PC-9 (cell line): ENCODE data around the gene ABCD3. TPM values are rescaled to one million over a fixed set of nuclear protein-coding genes. Genes with fewer than 3 reads are reported as not detected.

Source experiments
- BruUV-seq: library from RNA; stranded (reverse); fragments of 400-500 nt; replicated peaks from 2 replicates; lab custom pipeline; 2021; lab: Mats Ljungman, UMichigan
- CTCF ChIA-PET: fragments of 300-600 bp; sonication (Branson Sonifier 250); formaldehyde crosslinking; loops from one replicate; lab custom pipeline; 2022; ENCODE audit warnings: antibody characterized with exemption; lab: Charles Lee
- POLR2A ChIA-PET: fragments of 300-600 bp; sonication (Branson Sonifier 250); formaldehyde crosslinking; loops from one replicate; lab custom pipeline; 2022; ENCODE audit warnings: antibody characterized with exemption; ENCODE audit not compliant: unreplicated experiment; lab: Charles Lee
- DNase-seq, 2 experiments: peaks; one replicate each; pipeline versions ENCODE4 v3.0.0 to v3.0.0-alpha.2; 2015 to 2022; ENCODE audit warnings: mixed read lengths in 1 of 2
- H2AFZ ChIP-seq: fragments of 200-600 bp; sonication (generic); 2 replicates; pipeline ENCODE4 v1.8.1; 2017; ENCODE audit warnings: antibody characterized with exemption
- H3F3A ChIP-seq: fragments of 200-600 bp; sonication (generic); 2 replicates; pipeline ENCODE4 v1.8.1; 2017; ENCODE audit warnings: antibody characterized with exemption, mild to moderate bottlenecking, low read depth; ENCODE audit not compliant: insufficient read depth
- H3K27ac ChIP-seq: fragments of 200-600 bp; sonication (generic); 2 replicates; pipeline ENCODE4 v1.6.1; 2016; ENCODE audit warnings: mixed run types
- H3K27me3 ChIP-seq: fragments of 200-600 bp; sonication (generic); 2 replicates; pipeline ENCODE4 v1.6.1; 2016; ENCODE audit warnings: low read depth, mixed run types; ENCODE audit not compliant: insufficient read depth
- H3K36me3 ChIP-seq: fragments of 200-600 bp; sonication (generic); 2 replicates; pipeline ENCODE4 v1.6.1; 2016; ENCODE audit warnings: low read depth, mixed run types
- H3K4me1 ChIP-seq: fragments of 200-600 bp; sonication (generic); replicated peaks from 2 replicates; pipeline ENCODE4 v1.6.1; 2016; ENCODE audit warnings: mixed run types; ENCODE audit not compliant: insufficient read depth
- H3K4me2 ChIP-seq: fragments of 200-600 bp; sonication (generic); 2 replicates; pipeline ENCODE4 v1.6.1; 2017; ENCODE audit warnings: mixed run types
- H3K4me3 ChIP-seq: fragments of 200-600 bp; sonication (generic); 2 replicates; pipeline ENCODE4 v1.6.1; 2016; ENCODE audit warnings: mixed run types
- H3K79me2 ChIP-seq: fragments of 200-600 bp; sonication (generic); 2 replicates; pipeline ENCODE4 v1.6.1; 2017; ENCODE audit warnings: low read depth, mixed run types
- H3K9me2 ChIP-seq: fragments of 200-600 bp; sonication (generic); 2 replicates; pipeline ENCODE4 v1.8.1; 2017; ENCODE audit warnings: mild to moderate bottlenecking; ENCODE audit not compliant: insufficient read depth
- H3K9me3 ChIP-seq: fragments of 200-600 bp; sonication (generic); 2 replicates; pipeline ENCODE4 v1.8.1; 2016; ENCODE audit warnings: low read depth; ENCODE audit not compliant: insufficient read depth
- H4K20me1 ChIP-seq: fragments of 200-600 bp; sonication (generic); 2 replicates; pipeline ENCODE4 v1.8.1; 2017; ENCODE audit not compliant: insufficient read depth
- CTCF ChIP-seq: fragments of 200-600 bp; sonication (generic); conservative IDR thresholded peaks from 2 replicates; pipeline ENCODE4 v1.6.1; 2017; ENCODE audit warnings: mixed run types, antibody characterized with exemption, mild to moderate bottlenecking, moderate library complexity
- EZH2 ChIP-seq: fragments of 200-600 bp; sonication (generic); IDR thresholded peaks from 2 replicates; pipeline ENCODE4 v1.8.0; 2017; ENCODE audit warnings: antibody characterized with exemption, low read depth
- intact Hi-C: fragments of 100-400 bp; cut with micrococcal nuclease; formaldehyde crosslinking; loops from one replicate; pipeline ENCODE4 v1.10.0; 2022; ENCODE audit not compliant: unreplicated experiment
- total RNA-seq: library from RNA; stranded (reverse); gene quantifications from 2 replicates; pipeline ENCODE4 v1.2.3, GENCODE V29; 2021

The ABCD3 gene
- total RNA-seq, 1 experiment from 2014 or later = 51.6 TPM

- H3K4me1 ChIP-seq = peaks cover 26% of the 10 kb centered on the region
- no peaks in the 10 kb centered on the region for H3K36me3 ChIP-seq
- H3F3A ChIP-seq = peaks cover 6% of the 10 kb centered on the region; the same call in 1 of the 2 replicates
- no peaks in the 10 kb centered on the region for H3K27me3 ChIP-seq
- no peak for DNase-seq
- no peak for TF ChIP-seq EZH2
- TF ChIP-seq CTCF = no peak
- ChIA-PET POLR2A (interaction anchor here (0.7 kb wide), 1 partner anchor 10 kb away, joined by 3 read pairs; no protein-coding TSS in a partner anchor), CTCF (no interaction called here)
- intact Hi-C loops = no loop called here
- no peaks in the 10 kb centered on the region for H3K9me3 ChIP-seq
- BruUV-seq = no TSS peak
- 0 out of 2 replicates have a peak, but pooled peaks cover under 1% of the 10 kb centered on the region for H3K79me2 ChIP-seq
- no peak overlapping the region for H3K27ac ChIP-seq
- H3K4me3 ChIP-seq = no peak overlapping the region
- H3K4me2 ChIP-seq = no peak overlapping the region
- H3K9me2 ChIP-seq = no peaks in the 10 kb centered on the region
- H2AFZ ChIP-seq = no peak overlapping the region
- H4K20me1 ChIP-seq = no peaks in the 10 kb centered on the region
Measured at GRCh38 chr1:94549706-94550105, 131.5 kb downstream of the ABCD3 start.

GRCh38 chr1:94550396-94550795 lies 132.2 kb downstream of the ABCD3 start:
- Histone ChIP-seq H3K27me3 (no peaks in the 10 kb centered on the region), H3K9me3 (no peaks in the 10 kb centered on the region), H4K20me1 (no peaks in the 10 kb centered on the region), H3K4me3 (no peak overlapping the region), H3K27ac (no peak overlapping the region), H3K4me1 (peaks cover 19% of the 10 kb centered on the region), H2AFZ (no peak overlapping the region), H3K36me3 (no peaks in the 10 kb centered on the region), H3F3A (no peaks in the 10 kb centered on the region), H3K9me2 (no peaks in the 10 kb centered on the region), H3K4me2 (no peak overlapping the region), H3K79me2 (no peaks in the 10 kb centered on the region)
- CTCF ChIA-PET = no interaction called here
- POLR2A ChIA-PET = interaction anchor here (0.6 kb wide), 1 partner anchor 49 kb away, joined by 11 read pairs; no protein-coding TSS in a partner anchor
- no peak for DNase-seq
- TF ChIP-seq EZH2 (no peak), CTCF (no peak)
- no TSS peak for BruUV-seq
- intact Hi-C loops = no loop called here

GRCh38 chr1:94550800-94551241 lies 132.6 kb downstream of the ABCD3 start:
- Histone ChIP-seq H3K79me2 (no peaks in the 10 kb centered on the region), H3F3A (no peaks in the 10 kb centered on the region), H3K27ac (no peak overlapping the region), H3K4me3 (no peak overlapping the region), H3K9me3 (no peaks in the 10 kb centered on the region), H3K36me3 (no peaks in the 10 kb centered on the region), H3K4me1 (peaks cover 15% of the 10 kb centered on the region), H2AFZ (no peak overlapping the region), H3K9me2 (no peaks in the 10 kb centered on the region), H3K27me3 (no peaks in the 10 kb centered on the region), H3K4me2 (no peak overlapping the region), H4K20me1 (no peaks in the 10 kb centered on the region)
- BruUV-seq = no TSS peak
- no peak for DNase-seq
- CTCF ChIA-PET = interaction anchor here (0.6 kb wide), 1 partner anchor 38 kb away, joined by 3 read pairs; no protein-coding TSS in a partner anchor
- POLR2A ChIA-PET = interaction anchor here (0.6 to 0.8 kb wide), 2 partner anchors 48 to 75 kb away, joined by 9 to 11 read pairs; no protein-coding TSS in a partner anchor
- intact Hi-C loops = no loop called here
- TF ChIP-seq CTCF = no peak
- no peak for TF ChIP-seq EZH2
